Muscle layer of duodenum (tissue), 2 donors: Measurements from ENCODE around the gene PLEKHN1.

Experiments
- H3K27ac ChIP-seq: one replicate; pipeline ENCODE4 v1.7.0; 2013; ENCODE audit warnings: mild to moderate bottlenecking, low read length
- H3K27me3 ChIP-seq: one replicate; pipeline ENCODE4 v1.7.0; 2013; ENCODE audit warnings: low read depth, mild to moderate bottlenecking, control low read depth, low read length
- H3K36me3 ChIP-seq, 2 donors: one replicate each; pipeline ENCODE4 v1.7.0; 2013; ENCODE audit warnings: low read length in 2 of 2, control low read depth in 1 of 2, mild to moderate bottlenecking in 1 of 2; ENCODE audit not compliant: insufficient read depth in 2 of 2, control insufficient read depth in 1 of 2
- H3K4me1 ChIP-seq, 2 donors: one replicate each; pipeline ENCODE4 v1.7.0; 2013; ENCODE audit warnings: low read length in 2 of 2, mild to moderate bottlenecking in 2 of 2, control low read depth in 1 of 2, moderate library complexity in 1 of 2; ENCODE audit not compliant: insufficient read depth in 2 of 2, control insufficient read depth in 1 of 2
- H3K4me3 ChIP-seq, 2 donors: one replicate each; pipeline ENCODE4 v1.7.0; 2013; ENCODE audit warnings: low read length in 2 of 2, low read depth in 1 of 2, mild to moderate bottlenecking in 1 of 2
- H3K9me3 ChIP-seq, 2 donors: one replicate each; pipeline ENCODE4 v1.7.0; 2013; ENCODE audit warnings: low read length in 2 of 2, control low read depth in 1 of 2, mild to moderate bottlenecking in 1 of 2; ENCODE audit not compliant: control insufficient read depth in 1 of 2
- donor health status: healthy.

The PLEKHN1 gene

GRCh38 chr1:923991-924655, 42.2 kb upstream of the PLEKHN1 start:
- Histone ChIP-seq H3K27ac (no peak overlapping the region), H3K27me3 (peaks cover 43% of the 10 kb centered on the region), H3K4me3 (peak overlapping the region in 1 of 2 donors; percentile 65), H3K4me1 (peaks cover 4 to 44% of the 10 kb centered on the region in 2 donors), H3K9me3 (no peaks in the 10 kb centered on the region), H3K36me3 (no peaks in the 10 kb centered on the region)

GRCh38 chr1:924656-925560, 41.4 kb upstream of the PLEKHN1 start:
- Histone ChIP-seq H3K27me3 (peaks cover 38% of the 10 kb centered on the region), H3K36me3 (no peaks in the 10 kb centered on the region), H3K4me1 (peaks cover 4 to 44% of the 10 kb centered on the region in 2 donors), H3K9me3 (no peaks in the 10 kb centered on the region), H3K4me3 (peak overlapping the region in 1 of 2 donors; percentile 65), H3K27ac (no peak overlapping the region)

GRCh38 chr1:925561-926421, 40.5 kb upstream of the PLEKHN1 start:
- peaks cover 4 to 36% of the 10 kb centered on the region in 2 donors for H3K4me1 ChIP-seq
- no peaks in the 10 kb centered on the region for H3K36me3 ChIP-seq
- H3K27me3 ChIP-seq, result peaks cover 29% of the 10 kb centered on the region
- H3K27ac ChIP-seq, result no peak overlapping the region
- peak overlapping the region in 1 of 2 donors; percentile 65 for H3K4me3 ChIP-seq
- no peaks in the 10 kb centered on the region for H3K9me3 ChIP-seq

- Histone ChIP-seq H3K27me3 (peaks cover 20% of the 10 kb centered on the region), H3K4me1 (peaks cover 4 to 29% of the 10 kb centered on the region in 2 donors), H3K9me3 (no peaks in the 10 kb centered on the region)
These were observed 39.0 kb upstream of the PLEKHN1 start for GRCh38 chr1:927234-927633.

GRCh38 chr1:927748-928147, 38.5 kb upstream of the PLEKHN1 start:
- peaks cover 15% of the 10 kb centered on the region for H3K27me3 ChIP-seq

More at GRCh38 chr1:927234-927633, 39.0 kb upstream of the PLEKHN1 start:
- no peaks in the 10 kb centered on the region for H3K36me3 ChIP-seq
- no peak overlapping the region for H3K4me3 ChIP-seq
- H3K27ac ChIP-seq, result no peak overlapping the region

GRCh38 chr1:928825-929661, 37.2 kb upstream of the PLEKHN1 start:
- Histone ChIP-seq H3K4me3 (no peak overlapping the region), H3K27ac (no peak overlapping the region), H3K36me3 (no peaks in the 10 kb centered on the region), H3K9me3 (no peaks in the 10 kb centered on the region), H3K4me1 (peaks cover 0 to 15% of the 10 kb centered on the region in 2 donors), H3K27me3 (peaks cover 9% of the 10 kb centered on the region)

More at GRCh38 chr1:927748-928147, 38.5 kb upstream of the PLEKHN1 start:
- Histone ChIP-seq H3K4me3 (no peak overlapping the region), H3K36me3 (no peaks in the 10 kb centered on the region), H3K9me3 (no peaks in the 10 kb centered on the region), H3K4me1 (peaks cover 4 to 25% of the 10 kb centered on the region in 2 donors), H3K27ac (no peak overlapping the region)

GRCh38 chr1:929712-930632, 36.3 kb upstream of the PLEKHN1 start:
- Histone ChIP-seq H3K36me3 (no peaks in the 10 kb centered on the region), H3K27me3 (peaks cover 10% of the 10 kb centered on the region), H3K4me3 (no peak overlapping the region), H3K27ac (no peak overlapping the region), H3K9me3 (no peaks in the 10 kb centered on the region), H3K4me1 (peaks cover 0 to 11% of the 10 kb centered on the region in 2 donors)

GRCh38 chr1:930633-931138, 35.6 kb upstream of the PLEKHN1 start:
- no peaks in the 10 kb centered on the region for H3K9me3 ChIP-seq
- no peaks in the 10 kb centered on the region for H3K36me3 ChIP-seq
- no peak overlapping the region for H3K4me3 ChIP-seq
- H3K4me1 ChIP-seq, result peaks cover 0 to 12% of the 10 kb centered on the region in 2 donors
- H3K27ac ChIP-seq, result no peak overlapping the region
- H3K27me3 ChIP-seq, result peaks cover 16% of the 10 kb centered on the region

- peaks cover 0 to 13% of the 10 kb centered on the region in 2 donors for H3K4me1 ChIP-seq
- no peaks in the 10 kb centered on the region for H3K36me3 ChIP-seq
- H3K4me3 ChIP-seq, result no peak overlapping the region
- no peaks in the 10 kb centered on the region for H3K9me3 ChIP-seq
- no peak overlapping the region for H3K27ac ChIP-seq
- H3K27me3 ChIP-seq, result peaks cover 8% of the 10 kb centered on the region
These were observed 34.7 kb upstream of the PLEKHN1 start for GRCh38 chr1:931380-932172.
